Tibial nerve (tissue), 4 donors: Measurements from ENCODE around the gene TAF10. TPM values are rescaled to one million over a fixed set of nuclear protein-coding genes. Genes with fewer than 3 reads are reported as not detected.

Experiments
- DNase-seq, 2 donors: peaks; one replicate each; pipeline ENCODE4 v3.0.0-alpha.2; 2019; ENCODE audit warnings: low spot score in 2 of 2
- H3K27ac ChIP-seq, 4 donors: fragments of 200-600 bp; sonication (generic) in 3 of 4; one replicate each; pipeline ENCODE4 v1.5.1; 2017 to 2019; ENCODE audit warnings: mild to moderate bottlenecking in 1 of 4
- H3K27me3 ChIP-seq, 2 donors: fragments of 200-600 bp; sonication (generic) in 1 of 2; one replicate each; pipeline versions ENCODE4 v1.5.1 to v1.6.0; 2017 to 2019
- H3K36me3 ChIP-seq, 3 donors: fragments of 200-600 bp; sonication (generic); one replicate each; pipeline ENCODE4 v1.5.1; 2018 to 2019
- H3K4me1 ChIP-seq, 4 donors: fragments of 200-600 bp; sonication (generic) in 3 of 4; one replicate each; pipeline ENCODE4 v1.5.1; 2017 to 2019
- H3K4me3 ChIP-seq, 4 donors: fragments of 200-600 bp; sonication (generic) in 3 of 4; one replicate each; pipeline ENCODE4 v1.5.1; 2017 to 2019; ENCODE audit warnings: mild to moderate bottlenecking in 1 of 4, moderate library complexity in 1 of 4
- H3K9me3 ChIP-seq, 4 donors: fragments of 200-600 bp; sonication (generic) in 3 of 4; one replicate each; pipeline ENCODE4 v1.5.1; 2017 to 2019
- EP300 ChIP-seq, 2 donors: sonication (generic); formaldehyde crosslinking; IDR thresholded peaks; one replicate each; pipeline ENCODE4 v1.6.1; 2017; ENCODE audit warnings: antibody characterized with exemption in 2 of 2, mild to moderate bottlenecking in 1 of 2
- POLR2A ChIP-seq, 2 donors: fragments of 450-650 bp; IDR thresholded peaks; one replicate each; pipeline ENCODE4 v1.6.1; 2017; ENCODE audit warnings: antibody characterized with exemption in 2 of 2, mild to moderate bottlenecking in 2 of 2, moderate library complexity in 2 of 2
- WGBS, 2 donors: methylation state at CpG; one replicate each; pipeline ENCODE4 v1.1.5; 2018; 5-methylcytosine and 5-hydroxymethylcytosine counted together
- total RNA-seq, 4 donors: library from RNA; depleted of rRNA; stranded (reverse); fragments of >200 nt; gene quantifications; one replicate each; pipeline ENCODE4 v1.1.0, GENCODE V29; 2016
- TF ChIP-seq, protein P1 (sequence below), 5 experiments: fragments of 200-600 bp in 3 of 5; fragments of 450-650 bp in 2 of 5; sonication (generic) in 3 of 5; IDR thresholded peaks; one replicate each; pipeline ENCODE4 v1.5.1; 2016 to 2019; ENCODE audit warnings: antibody characterized with exemption in 5 of 5, mild to moderate bottlenecking in 3 of 5, moderate library complexity in 2 of 5

Gene TAF10
- total RNA-seq, 4 donors from 2014 or later = 148 to 235 (median 155) TPM

DNA sequence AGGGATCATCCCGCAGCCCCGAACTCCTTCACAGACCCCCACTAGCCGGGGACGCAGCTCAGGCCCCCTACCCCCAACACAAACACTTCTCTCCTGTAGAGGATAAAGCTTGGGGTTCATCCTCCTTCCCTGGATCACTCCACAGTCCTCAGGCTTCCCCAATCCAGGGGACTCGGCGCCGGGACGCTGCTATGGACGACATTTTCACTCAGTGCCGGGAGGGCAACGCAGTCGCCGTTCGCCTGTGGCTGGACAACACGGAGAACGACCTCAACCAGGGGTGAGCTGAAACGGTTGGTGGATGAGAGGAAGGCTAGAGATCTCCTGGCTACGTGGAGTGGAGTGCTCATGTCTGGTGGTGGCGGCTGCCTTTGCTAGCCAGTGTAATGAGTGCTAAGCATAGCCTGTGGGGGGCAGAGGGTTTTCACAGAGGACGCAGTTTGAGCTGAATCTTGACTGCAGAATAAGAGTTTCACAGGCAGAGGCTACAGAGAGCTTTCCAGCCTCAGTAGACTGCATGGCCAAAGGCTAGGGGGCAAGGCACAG is 7.9 kb downstream of the TAF10 start:
- WGBS, 2 donors = 0% methylated on average over 20 of the region's 20 CpGs
- Histone ChIP-seq H3K4me1 (peaks cover 0 to 80% (median 44%) of the 10 kb centered on the region in 4 donors), H3K9me3 (no peaks in the 10 kb centered on the region), H3K27ac (peak overlapping the region; percentile 88 to 99 (median 96)), H3K27me3 (no peaks in the 10 kb centered on the region), H3K4me3 (peak overlapping the region; percentile 71 to 92 (median 88)), H3K36me3 (peaks cover 8 to 40% (median 21%) of the 10 kb centered on the region in 3 donors)
- TF ChIP-seq POLR2A (IDR thresholded peaks at IDR 0.05) (no peak), EP300 (IDR thresholded peaks at IDR 0.05) (peak in 1 of 2 donors; percentile 6)
- TF ChIP-seq, protein P1, sequence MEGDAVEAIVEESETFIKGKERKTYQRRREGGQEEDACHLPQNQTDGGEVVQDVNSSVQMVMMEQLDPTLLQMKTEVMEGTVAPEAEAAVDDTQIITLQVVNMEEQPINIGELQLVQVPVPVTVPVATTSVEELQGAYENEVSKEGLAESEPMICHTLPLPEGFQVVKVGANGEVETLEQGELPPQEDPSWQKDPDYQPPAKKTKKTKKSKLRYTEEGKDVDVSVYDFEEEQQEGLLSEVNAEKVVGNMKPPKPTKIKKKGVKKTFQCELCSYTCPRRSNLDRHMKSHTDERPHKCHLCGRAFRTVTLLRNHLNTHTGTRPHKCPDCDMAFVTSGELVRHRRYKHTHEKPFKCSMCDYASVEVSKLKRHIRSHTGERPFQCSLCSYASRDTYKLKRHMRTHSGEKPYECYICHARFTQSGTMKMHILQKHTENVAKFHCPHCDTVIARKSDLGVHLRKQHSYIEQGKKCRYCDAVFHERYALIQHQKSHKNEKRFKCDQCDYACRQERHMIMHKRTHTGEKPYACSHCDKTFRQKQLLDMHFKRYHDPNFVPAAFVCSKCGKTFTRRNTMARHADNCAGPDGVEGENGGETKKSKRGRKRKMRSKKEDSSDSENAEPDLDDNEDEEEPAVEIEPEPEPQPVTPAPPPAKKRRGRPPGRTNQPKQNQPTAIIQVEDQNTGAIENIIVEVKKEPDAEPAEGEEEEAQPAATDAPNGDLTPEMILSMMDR (IDR thresholded peaks at IDR 0.05) = peak in 2 of 5 experiments; percentile 13 to 27
- peak; percentile 38 to 54 for DNase-seq

DNA sequence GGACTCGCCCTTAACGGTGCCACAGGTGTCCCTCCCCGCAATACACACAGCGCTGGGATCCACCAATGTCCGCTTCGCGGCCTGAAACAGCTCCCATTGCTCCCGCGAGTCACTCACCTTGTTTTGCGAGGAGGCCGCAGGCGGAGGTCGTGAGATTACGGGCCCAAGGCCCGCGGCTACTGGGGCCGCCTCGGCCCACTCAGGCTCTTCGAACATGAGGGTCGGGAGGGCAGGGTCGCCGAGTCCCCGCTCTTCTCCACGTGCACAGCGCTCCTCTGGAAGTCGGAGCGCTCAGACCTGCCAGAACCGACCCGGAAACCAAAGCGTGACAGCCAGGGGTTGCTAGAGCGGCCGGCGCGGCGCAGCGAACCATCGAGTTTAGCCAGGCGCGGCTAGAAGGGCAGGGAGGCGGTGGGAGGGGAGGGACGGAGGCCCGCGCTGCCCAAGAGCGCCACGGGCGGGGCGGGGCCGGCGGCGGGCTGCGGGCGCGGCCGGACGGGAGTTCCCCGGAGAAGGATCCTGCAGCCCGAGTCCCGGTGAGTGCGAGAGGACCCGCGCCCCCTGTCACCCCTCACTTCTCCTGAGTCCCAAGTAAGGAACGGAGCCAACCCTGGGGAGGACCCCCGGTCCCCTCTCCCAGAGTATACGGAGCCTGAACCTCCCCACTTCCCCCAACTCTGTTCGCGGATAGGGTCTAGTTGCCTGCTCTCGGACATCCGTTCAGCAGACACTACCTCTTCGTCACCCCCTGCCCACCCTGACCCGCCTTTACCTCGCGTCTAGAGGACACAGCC is 8.5 kb downstream of the TAF10 start, which contains the start of the genes ILK and RRP8:
Gene ILK (plus strand): TSS at position 488 of the 794 bp plus-strand sequence. CDS start 498 bp downstream, outside the sequence.
Gene RRP8 (minus strand): TSS at position 330 of the 794 bp plus-strand sequence. CDS start 114 bp downstream, at position 216.
- DNase-seq = peak; percentile 82 to 84
- no peaks in the 10 kb centered on the region for H3K27me3 ChIP-seq
- H3K9me3 ChIP-seq = no peaks in the 10 kb centered on the region
- 1% methylated on average over 33 to 55 of the region's 72 CpGs for WGBS, 2 donors
- H3K36me3 ChIP-seq = peaks cover 4 to 40% (median 14%) of the 10 kb centered on the region in 3 donors
- TF ChIP-seq, protein P1 (IDR thresholded peaks at IDR 0.05) = peak in 4 of 5 experiments; percentile 16 to 67 (median 40)
- TF ChIP-seq EP300 (IDR thresholded peaks at IDR 0.05) (peak in 1 of 2 donors; percentile 89), POLR2A (IDR thresholded peaks at IDR 0.05) (peak; percentile 68 to 91)
- H3K27ac ChIP-seq = peak within 1 kb of the TSS; percentile 88 to 99 (median 96)
- H3K4me1 ChIP-seq = peaks cover 0 to 74% (median 44%) of the 10 kb centered on the region in 4 donors
- H3K4me3 ChIP-seq = peak within 1 kb of the TSS; percentile 71 to 92 (median 88)

DNA sequence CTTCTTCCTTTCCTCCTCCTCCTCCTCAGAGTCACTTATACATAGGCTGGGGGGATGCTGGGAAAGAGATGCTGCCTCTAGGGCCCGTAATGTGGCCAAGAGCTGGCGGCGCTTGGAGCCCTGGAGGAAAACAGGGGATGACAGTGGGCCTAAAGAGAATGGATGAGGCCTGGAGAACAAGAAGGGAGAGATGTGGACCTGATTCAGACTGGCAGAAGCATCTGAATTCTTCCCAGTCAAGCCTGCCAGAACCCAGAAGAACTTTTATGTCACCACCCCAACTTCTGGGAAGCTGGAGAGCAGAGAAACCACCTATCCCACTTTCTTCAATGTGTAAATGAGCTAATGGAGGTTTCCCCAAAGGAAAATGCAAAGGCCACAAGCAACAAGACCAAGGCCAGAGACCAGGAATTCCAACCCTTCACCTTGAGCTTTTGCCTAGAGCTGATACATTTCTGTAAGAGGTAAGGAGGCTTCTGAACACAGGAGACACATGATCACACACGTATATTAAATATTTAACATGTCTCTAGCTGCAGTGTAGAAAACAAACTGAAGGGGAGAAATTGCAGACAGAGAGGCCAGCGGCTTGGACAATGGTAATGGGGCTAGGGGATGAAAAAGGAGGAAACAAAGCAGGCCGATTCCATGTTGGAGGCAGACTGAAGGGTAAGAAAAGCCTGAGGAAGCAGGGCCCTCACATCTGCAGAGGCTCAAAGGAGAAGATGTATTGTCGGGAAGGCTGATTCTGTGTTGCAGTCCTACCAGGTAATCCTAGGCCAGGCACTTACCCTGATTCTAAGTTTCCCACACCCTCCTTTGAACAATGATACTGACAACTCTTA is 9.7 kb downstream of the TAF10 start:
- Histone ChIP-seq H3K27me3 (no peaks in the 10 kb centered on the region), H3K4me3 (peak overlapping the region; percentile 71 to 92 (median 88)), H3K9me3 (no peaks in the 10 kb centered on the region), H3K4me1 (peaks cover 0 to 69% (median 37%) of the 10 kb centered on the region in 4 donors), H3K27ac (peak overlapping the region; percentile 88 to 99 (median 96)), H3K36me3 (peaks cover 4 to 42% (median 10%) of the 10 kb centered on the region in 3 donors)
- TF ChIP-seq, protein P1 (IDR thresholded peaks at IDR 0.05) = no peak
- peak in 1 of 2 donors; percentile 3 for DNase-seq
- WGBS, 2 donors = 49 to 61% methylated on average over 7 of the region's 7 CpGs

DNA sequence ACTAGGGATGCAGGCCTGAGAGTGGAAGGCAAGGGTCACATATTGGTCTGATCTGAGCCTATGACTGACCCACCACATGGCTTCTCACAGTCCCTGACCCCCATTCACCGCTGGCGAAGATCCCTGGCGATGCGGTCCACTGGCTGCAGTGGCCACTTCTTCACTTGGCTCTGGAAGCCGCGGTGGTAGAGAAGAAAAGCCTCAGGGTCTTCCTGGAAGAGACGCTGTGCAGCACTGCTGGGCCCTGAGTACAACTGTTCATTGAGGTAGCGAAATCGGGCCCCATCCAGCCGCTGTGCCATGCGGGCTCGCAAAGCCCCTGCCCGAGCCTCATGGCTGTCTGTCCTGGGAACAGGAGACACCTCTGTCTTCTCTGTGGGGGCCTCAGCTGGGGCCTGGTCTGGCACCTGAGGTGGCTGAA is 11.0 kb downstream of the TAF10 start:
- peaks cover 0 to 69% (median 31%) of the 10 kb centered on the region in 4 donors for H3K4me1 ChIP-seq
- no peaks in the 10 kb centered on the region for H3K27me3 ChIP-seq
- no peak overlapping the region for H3K27ac ChIP-seq
- peaks cover 4 to 54% (median 10%) of the 10 kb centered on the region in 3 donors for H3K36me3 ChIP-seq
- no peak overlapping the region for H3K4me3 ChIP-seq
- no peaks in the 10 kb centered on the region for H3K9me3 ChIP-seq
- 95 to 96% methylated on average over 13 of the region's 13 CpGs for WGBS, 2 donors
- no peak for DNase-seq
- no peak for TF ChIP-seq POLR2A (IDR thresholded peaks at IDR 0.05)
- TF ChIP-seq EP300 (IDR thresholded peaks at IDR 0.05) = no peak
- TF ChIP-seq, protein P1 (IDR thresholded peaks at IDR 0.05) = no peak
